Neuron (in vitro differentiated cells): ENCODE results near the gene NHERF1.

Experiments
- H2AFZ ChIP-seq: one replicate; pipeline ENCODE4 v1.6.1; 2013; ENCODE audit warnings: low read depth, mild to moderate bottlenecking, inconsistent platforms, low read length, moderate library complexity
- H3K27me3 ChIP-seq: one replicate; pipeline ENCODE4 v1.6.1; 2013; ENCODE audit warnings: low read length; ENCODE audit not compliant: insufficient read depth
- H3K36me3 ChIP-seq: one replicate; pipeline ENCODE4 v1.6.1; 2013; ENCODE audit warnings: low read length; ENCODE audit not compliant: insufficient read depth
- H3K4me1 ChIP-seq: one replicate; pipeline ENCODE4 v1.6.1; 2013; ENCODE audit warnings: low read length; ENCODE audit not compliant: insufficient read depth
- H3K4me3 ChIP-seq: 2 replicates; pipeline ENCODE4 v1.5.1; 2013; ENCODE audit warnings: mild to moderate bottlenecking, low read length, moderate library complexity
- H3K9me3 ChIP-seq: one replicate; pipeline ENCODE4 v1.6.1; 2013; ENCODE audit warnings: low read length

The NHERF1 gene

DNA sequence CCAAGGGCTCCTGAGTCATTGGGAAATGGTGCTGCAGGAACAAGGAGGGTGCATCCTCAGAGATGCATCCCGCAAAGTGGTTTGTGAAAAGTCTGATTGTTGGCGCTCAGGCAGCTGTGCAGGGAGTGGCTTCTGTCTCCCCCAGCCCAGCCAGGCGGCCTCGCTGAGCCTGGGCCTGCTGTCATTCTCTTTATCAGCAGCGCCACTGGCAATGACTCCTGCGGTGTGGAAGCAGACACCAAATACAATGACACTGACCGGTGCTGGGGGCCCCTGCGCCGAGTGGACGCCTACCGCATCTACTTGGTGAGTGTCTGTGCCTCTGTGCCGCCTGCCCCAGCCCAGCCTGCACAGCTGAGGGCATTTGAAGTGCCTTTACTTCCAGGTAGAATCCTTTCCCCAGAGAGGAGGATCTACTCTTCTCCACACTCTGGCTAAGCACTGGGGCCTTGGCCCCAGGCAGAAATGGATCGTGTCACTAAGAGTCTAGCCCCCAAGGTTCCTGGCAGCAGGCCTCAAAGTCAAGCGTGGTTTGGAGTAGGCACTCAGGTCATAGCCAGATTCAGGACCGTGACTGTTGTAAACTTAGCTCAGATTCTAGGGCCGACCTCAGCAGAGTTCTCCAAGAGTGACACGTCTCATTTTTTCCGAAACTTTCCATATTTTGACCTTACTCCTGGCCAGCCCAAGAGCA is 47.0 kb downstream of the NHERF1 start:
- Histone ChIP-seq H3K36me3 (peaks cover 52% of the 10 kb centered on the region), H3K4me3 (no peak overlapping the region), H3K4me1 (no peaks in the 10 kb centered on the region), H3K9me3 (no peaks in the 10 kb centered on the region), H2AFZ (no peak overlapping the region), H3K27me3 (no peaks in the 10 kb centered on the region)

GRCh38 chr17:74796211-74796610 is 47.8 kb downstream of the NHERF1 start:
- Histone ChIP-seq H3K9me3 (no peaks in the 10 kb centered on the region), H3K27me3 (no peaks in the 10 kb centered on the region), H3K4me3 (no peak overlapping the region), H3K36me3 (peaks cover 55% of the 10 kb centered on the region), H2AFZ (no peak overlapping the region), H3K4me1 (no peaks in the 10 kb centered on the region)

- Histone ChIP-seq H3K4me1 (no peaks in the 10 kb centered on the region), H3K9me3 (no peaks in the 10 kb centered on the region), H3K27me3 (no peaks in the 10 kb centered on the region), H3K36me3 (peaks cover 55% of the 10 kb centered on the region), H3K4me3 (no peak overlapping the region), H2AFZ (no peak overlapping the region)
These were observed 48.4 kb downstream of the NHERF1 start for GRCh38 chr17:74796866-74797265.

DNA sequence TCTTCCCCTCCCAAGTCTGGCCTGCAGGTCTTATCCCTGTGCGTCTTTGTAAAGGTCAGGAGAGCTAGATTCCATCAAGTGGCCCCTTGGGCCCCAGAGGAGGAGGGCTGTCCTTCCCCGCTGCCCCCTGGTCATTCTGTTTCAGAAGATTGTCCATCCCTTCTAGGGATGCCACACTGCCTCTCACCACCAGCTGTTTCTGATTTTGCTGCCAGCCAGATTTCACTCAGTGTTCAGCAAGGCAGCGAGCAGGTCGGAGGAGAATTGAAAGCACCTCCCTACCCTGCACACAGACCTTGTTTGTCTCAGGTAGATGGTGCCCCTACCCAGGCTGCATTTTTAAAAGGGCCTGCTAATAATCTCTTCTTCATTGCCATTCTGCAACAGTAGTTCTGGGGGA is 49.4 kb downstream of the NHERF1 start:
- H2AFZ ChIP-seq, result no peak overlapping the region
- no peaks in the 10 kb centered on the region for H3K27me3 ChIP-seq
- H3K4me3 ChIP-seq, result no peak overlapping the region
- H3K9me3 ChIP-seq, result no peaks in the 10 kb centered on the region
- peaks cover 51% of the 10 kb centered on the region for H3K36me3 ChIP-seq
- no peaks in the 10 kb centered on the region for H3K4me1 ChIP-seq

- no peak overlapping the region for H2AFZ ChIP-seq
- H3K36me3 ChIP-seq, result peaks cover 51% of the 10 kb centered on the region
- H3K4me1 ChIP-seq, result no peaks in the 10 kb centered on the region
- H3K27me3 ChIP-seq, result no peaks in the 10 kb centered on the region
- no peak overlapping the region for H3K4me3 ChIP-seq
- H3K9me3 ChIP-seq, result no peaks in the 10 kb centered on the region
These were observed 49.8 kb downstream of the NHERF1 start for GRCh38 chr17:74798239-74798707.

DNA sequence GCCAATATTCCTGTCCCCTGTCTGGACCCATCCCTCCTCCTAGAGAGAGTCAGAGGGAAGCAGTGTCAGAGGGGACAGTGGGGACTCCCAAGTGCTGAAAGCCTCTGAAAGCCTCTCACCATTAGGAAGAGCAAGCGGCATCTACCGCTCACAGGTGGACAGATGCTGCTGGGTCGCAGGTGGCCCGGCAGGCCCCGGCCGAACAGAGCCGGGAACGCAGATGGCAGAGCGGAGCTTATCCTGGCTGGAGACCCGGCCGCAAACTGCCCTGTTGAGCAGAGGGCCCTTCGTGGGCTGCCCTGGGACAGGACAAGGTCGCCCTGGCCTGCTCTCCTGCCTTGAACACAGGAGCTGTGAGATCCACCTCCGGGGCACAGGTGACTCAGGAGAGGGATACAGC is 50.7 kb downstream of the NHERF1 start:
- H3K36me3 ChIP-seq, result peaks cover 49% of the 10 kb centered on the region
- H3K9me3 ChIP-seq, result no peaks in the 10 kb centered on the region
- no peak overlapping the region for H3K4me3 ChIP-seq
- H3K4me1 ChIP-seq, result no peaks in the 10 kb centered on the region
- no peak overlapping the region for H2AFZ ChIP-seq
- no peaks in the 10 kb centered on the region for H3K27me3 ChIP-seq

GRCh38 chr17:74800531-74800930 is 52.1 kb downstream of the NHERF1 start:
- peaks cover 37% of the 10 kb centered on the region for H3K36me3 ChIP-seq
- H2AFZ ChIP-seq, result no peak overlapping the region
- H3K9me3 ChIP-seq, result no peaks in the 10 kb centered on the region
- H3K27me3 ChIP-seq, result no peaks in the 10 kb centered on the region
- H3K4me3 ChIP-seq, result no peak overlapping the region
- H3K4me1 ChIP-seq, result no peaks in the 10 kb centered on the region

DNA sequence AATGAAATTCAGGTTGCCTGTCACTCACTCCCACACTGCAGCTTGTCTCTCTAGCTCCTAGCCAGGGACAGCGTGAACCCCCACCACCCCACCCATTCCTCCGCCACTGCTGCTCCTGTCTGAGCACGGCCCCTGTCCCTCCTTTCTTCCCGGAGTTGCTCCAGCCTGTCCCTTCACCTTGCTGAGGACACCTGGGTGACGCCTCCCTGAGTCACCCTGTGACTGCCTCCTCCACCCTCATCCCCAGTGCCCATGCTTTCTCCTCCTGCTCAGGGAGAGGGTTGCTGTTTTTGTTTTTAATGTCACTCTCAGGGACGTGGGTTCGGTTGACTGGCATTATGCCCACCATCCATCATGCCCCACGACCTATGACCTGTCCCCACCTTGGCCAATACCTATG is 53.5 kb downstream of the NHERF1 start:
- Histone ChIP-seq H2AFZ (no peak overlapping the region), H3K4me3 (no peak overlapping the region), H3K9me3 (no peaks in the 10 kb centered on the region), H3K27me3 (no peaks in the 10 kb centered on the region), H3K4me1 (no peaks in the 10 kb centered on the region), H3K36me3 (peaks cover 28% of the 10 kb centered on the region)

DNA sequence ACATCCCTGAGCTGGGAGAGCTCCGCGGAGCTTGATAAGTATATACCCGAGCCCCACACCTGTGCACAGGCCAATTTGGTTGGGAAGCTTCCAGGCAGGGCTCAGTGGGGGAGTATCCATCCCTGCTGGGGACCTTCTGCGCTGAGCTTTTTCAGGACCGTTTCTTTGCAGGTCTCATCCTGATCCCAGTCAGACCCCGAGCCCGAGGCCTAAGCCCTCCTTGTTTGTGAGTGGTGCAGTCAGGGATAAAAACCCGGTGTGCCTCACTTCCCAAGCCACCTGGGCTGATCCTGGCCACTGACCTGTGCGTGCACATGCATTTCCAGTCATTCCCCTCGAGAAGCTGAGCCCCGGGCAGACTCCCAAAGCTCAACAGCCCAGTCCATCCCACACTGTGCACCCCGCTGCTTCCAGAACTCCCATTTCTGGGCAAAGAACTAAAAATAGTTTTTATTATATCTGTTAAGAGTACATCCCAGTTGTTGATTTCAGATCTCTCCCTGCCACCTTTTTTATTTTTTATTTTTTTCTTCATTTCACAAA is 55.0 kb downstream of the NHERF1 start:
- H3K4me3 ChIP-seq, result no peak overlapping the region
- no peaks in the 10 kb centered on the region for H3K9me3 ChIP-seq
- peaks cover 23% of the 10 kb centered on the region for H3K36me3 ChIP-seq
- H3K4me1 ChIP-seq, result no peaks in the 10 kb centered on the region
- no peak overlapping the region for H2AFZ ChIP-seq
- no peaks in the 10 kb centered on the region for H3K27me3 ChIP-seq

GRCh38 chr17:74803971-74804370 is 55.5 kb downstream of the NHERF1 start:
- no peak overlapping the region for H2AFZ ChIP-seq

GRCh38 chr17:74804683-74805082 is 56.3 kb downstream of the NHERF1 start:
- Histone ChIP-seq H3K36me3 (peaks cover 10% of the 10 kb centered on the region), H3K4me1 (no peaks in the 10 kb centered on the region), H2AFZ (no peak overlapping the region), H3K27me3 (no peaks in the 10 kb centered on the region), H3K9me3 (no peaks in the 10 kb centered on the region), H3K4me3 (no peak overlapping the region)

More at GRCh38 chr17:74803971-74804370, 55.5 kb downstream of the NHERF1 start:
- Histone ChIP-seq H3K4me3 (no peak overlapping the region), H3K9me3 (no peaks in the 10 kb centered on the region), H3K36me3 (peaks cover 17% of the 10 kb centered on the region), H3K27me3 (no peaks in the 10 kb centered on the region), H3K4me1 (no peaks in the 10 kb centered on the region)

DNA sequence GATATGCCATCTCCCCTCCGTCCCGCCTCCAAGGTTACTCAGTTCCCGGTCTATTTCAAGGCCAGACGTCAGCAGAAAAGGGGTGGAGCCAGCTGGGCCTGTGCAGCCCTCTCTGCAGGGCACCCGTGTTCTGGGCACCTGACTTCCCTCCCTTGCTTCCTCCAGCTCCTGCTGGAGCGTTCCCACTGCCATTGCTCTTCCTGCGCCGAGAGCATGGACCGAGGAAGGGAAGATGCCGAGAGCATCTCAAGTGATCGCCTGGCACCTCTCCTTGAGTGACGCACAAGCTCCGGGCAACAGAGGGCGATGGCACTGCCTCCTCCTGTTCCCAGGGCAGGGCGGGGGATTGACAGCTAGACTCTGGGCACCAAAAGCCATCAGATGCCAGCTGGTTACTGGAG is 57.2 kb downstream of the NHERF1 start:
- no peak overlapping the region for H2AFZ ChIP-seq
- H3K4me1 ChIP-seq, result no peaks in the 10 kb centered on the region
- H3K4me3 ChIP-seq, result no peak overlapping the region
- H3K36me3 ChIP-seq, result peaks cover 9% of the 10 kb centered on the region
- no peaks in the 10 kb centered on the region for H3K27me3 ChIP-seq
- H3K9me3 ChIP-seq, result no peaks in the 10 kb centered on the region

GRCh38 chr17:74806334-74806733 is 57.9 kb downstream of the NHERF1 start:
- H3K27me3 ChIP-seq, result no peaks in the 10 kb centered on the region
- H2AFZ ChIP-seq, result no peak overlapping the region
- H3K9me3 ChIP-seq, result no peaks in the 10 kb centered on the region
- H3K4me3 ChIP-seq, result no peak overlapping the region
- H3K36me3 ChIP-seq, result peaks cover 5% of the 10 kb centered on the region
- H3K4me1 ChIP-seq, result no peaks in the 10 kb centered on the region

- Histone ChIP-seq H3K4me1 (no peaks in the 10 kb centered on the region), H3K9me3 (no peaks in the 10 kb centered on the region), H3K36me3 (peaks cover 5% of the 10 kb centered on the region), H3K4me3 (no peak overlapping the region), H2AFZ (no peak overlapping the region), H3K27me3 (no peaks in the 10 kb centered on the region)
These were observed 59.0 kb downstream of the NHERF1 start for GRCh38 chr17:74807441-74807840.
